Calu3 (cell line): ENCODE results near the gene ITGB2. TPM values are rescaled to one million over a fixed set of nuclear protein-coding genes. Genes with fewer than 3 reads are reported as not detected.

Source experiments
- BruUV-seq: library from RNA; stranded (reverse); fragments of 400-500 nt; replicated peaks from 2 replicates; lab custom pipeline; 2021; lab: Mats Ljungman, UMichigan
- CTCF ChIA-PET: fragments of 300-600 bp; sonication (Branson Sonifier 250); formaldehyde crosslinking; loops from one replicate; lab custom pipeline; 2022; ENCODE audit warnings: antibody characterized with exemption; lab: Charles Lee
- DNase-seq: peaks from one replicate; pipeline ENCODE4 v3.0.0; 2022
- H3K27ac Mint-ChIP-seq: one replicate; pipeline ENCODE4 v1.8.0; 2022; ENCODE audit warnings: mixed read lengths; ENCODE audit not compliant: unreplicated experiment
- H3K27me3 Mint-ChIP-seq: one replicate; pipeline ENCODE4 v1.8.0; 2022; ENCODE audit warnings: mixed read lengths; ENCODE audit not compliant: unreplicated experiment
- H3K36me3 Mint-ChIP-seq: one replicate; pipeline ENCODE4 v1.8.0; 2022; ENCODE audit warnings: mild to moderate bottlenecking, moderate library complexity, mixed read lengths; ENCODE audit not compliant: insufficient read depth, unreplicated experiment
- H3K4me1 Mint-ChIP-seq: one replicate; pipeline ENCODE4 v1.8.0; 2022; ENCODE audit warnings: mild to moderate bottlenecking, low read depth, mixed read lengths; ENCODE audit not compliant: unreplicated experiment
- H3K4me3 Mint-ChIP-seq: one replicate; pipeline ENCODE4 v1.8.0; 2022; ENCODE audit warnings: mild to moderate bottlenecking, low read depth, moderate library complexity, mixed read lengths; ENCODE audit not compliant: unreplicated experiment
- H3K9me3 Mint-ChIP-seq: one replicate; pipeline ENCODE4 v1.8.0; 2022; ENCODE audit warnings: low read depth, mixed read lengths; ENCODE audit not compliant: unreplicated experiment
- CTCF ChIP-seq: fragments of 200-600 bp; IDR thresholded peaks from one replicate; pipeline ENCODE4 v1.8.0; 2022; ENCODE audit warnings: antibody characterized with exemption; ENCODE audit not compliant: unreplicated experiment
- intact Hi-C: fragments of 100-400 bp; cut with micrococcal nuclease; formaldehyde crosslinking; loops from one replicate; pipeline ENCODE4 v1.10.0; 2022; ENCODE audit not compliant: unreplicated experiment
- total RNA-seq: library from RNA; stranded (reverse); gene quantifications from 2 replicates; pipeline ENCODE4 v1.2.3, GENCODE V29; 2022

Gene ITGB2
- total RNA-seq, 1 experiment from 2014 or later: 0.42 TPM

- H3K36me3 Mint-ChIP-seq: peaks cover 12% of the 10 kb centered on the region
- H3K4me1 Mint-ChIP-seq: no peaks in the 10 kb centered on the region
- DNase-seq: no peak
- CTCF ChIA-PET: interaction anchor here (1.1 kb wide), 1 partner anchor 185 kb away, joined by 3 read pairs; no protein-coding TSS in a partner anchor
- TF ChIP-seq CTCF: no peak
- intact Hi-C loops: no loop called here
- H3K27me3 Mint-ChIP-seq: no peaks in the 10 kb centered on the region
- H3K27ac Mint-ChIP-seq: no peak overlapping the region
- no peaks in the 10 kb centered on the region for H3K9me3 Mint-ChIP-seq
- no peak overlapping the region for H3K4me3 Mint-ChIP-seq
- no TSS peak for BruUV-seq
Measured at GRCh38 chr21:44955141-44955797, 34.6 kb upstream of the ITGB2 start.

GRCh38 chr21:44954281-44954771 is 33.6 kb upstream of the ITGB2 start:
- no peak overlapping the region for H3K4me3 Mint-ChIP-seq
- no peak overlapping the region for H3K27ac Mint-ChIP-seq
- CTCF ChIA-PET: interaction anchor here (1.1 kb wide), 1 partner anchor 186 kb away, joined by 3 read pairs; no protein-coding TSS in a partner anchor

GRCh38 chr21:44953628-44954021 is 32.9 kb upstream of the ITGB2 start:
- no peak for TF ChIP-seq CTCF
- intact Hi-C loops: no loop called here
- CTCF ChIA-PET: no interaction called here

More at GRCh38 chr21:44954281-44954771, 33.6 kb upstream of the ITGB2 start:
- DNase-seq: no peak
- Mint-ChIP-seq H3K36me3 (peaks cover 12% of the 10 kb centered on the region), H3K9me3 (no peaks in the 10 kb centered on the region), H3K4me1 (no peaks in the 10 kb centered on the region), H3K27me3 (no peaks in the 10 kb centered on the region)
- no peak for TF ChIP-seq CTCF
- no TSS peak for BruUV-seq
- intact Hi-C loops: no loop called here

GRCh38 chr21:44952929-44953627 is 32.4 kb upstream of the ITGB2 start:
- no peak overlapping the region for H3K27ac Mint-ChIP-seq
- no peaks in the 10 kb centered on the region for H3K27me3 Mint-ChIP-seq
- no TSS peak for BruUV-seq
- no peaks in the 10 kb centered on the region for H3K9me3 Mint-ChIP-seq
- no peak for DNase-seq
- CTCF ChIA-PET: no interaction called here
- H3K4me1 Mint-ChIP-seq: no peaks in the 10 kb centered on the region
- peaks cover 12% of the 10 kb centered on the region for H3K36me3 Mint-ChIP-seq
- TF ChIP-seq CTCF: no peak
- no peak overlapping the region for H3K4me3 Mint-ChIP-seq
- intact Hi-C loops: no loop called here

More at GRCh38 chr21:44953628-44954021, 32.9 kb upstream of the ITGB2 start:
- DNase-seq: no peak
- H3K4me3 Mint-ChIP-seq: no peak overlapping the region
- H3K4me1 Mint-ChIP-seq: no peaks in the 10 kb centered on the region
- H3K9me3 Mint-ChIP-seq: no peaks in the 10 kb centered on the region
- H3K36me3 Mint-ChIP-seq: peaks cover 12% of the 10 kb centered on the region
- no TSS peak for BruUV-seq
- H3K27me3 Mint-ChIP-seq: no peaks in the 10 kb centered on the region
- no peak overlapping the region for H3K27ac Mint-ChIP-seq
